Measurements from ENCODE around the gene GRAP2. TPM values are rescaled to one million over a fixed set of nuclear protein-coding genes. Genes with fewer than 3 reads are reported as not detected.

GRAP2 gene
- total and polyA plus RNA-seq, 2 donors (not counting 3 experiments of a cell fraction or from before 2014, with no cell fraction given): 0.04 TPM; not detected in 1

GRCh38 chr22:40009951-40010671 is 109.2 kb downstream of the GRAP2 start:
- Histone ChIP-seq H3K27ac (ENCODE audit: insufficient read depth, low read depth, low read length) (no peak overlapping the region), H3K9ac (replicated peaks; ENCODE audit: extremely low read depth, insufficient read depth, low read length) (no peak overlapping the region), H3K9me3 (replicated peaks; ENCODE audit: control insufficient read depth, insufficient read depth, low read length) (no peaks in the 10 kb centered on the region), H3K79me2 (ENCODE audit: control insufficient read depth, insufficient read depth, low read length) (no peaks in the 10 kb centered on the region), H3K27me3 (ENCODE audit: control insufficient read depth in 2 of 2, insufficient read depth in 2 of 2, low read length in 2 of 2) (peaks cover 14 to 15% of the 10 kb centered on the region in 2 experiments), H3K4me3 (replicated peaks in 1 of 3; ENCODE audit: insufficient read depth in 1 of 3, low read depth in 1 of 3, low read length in 3 of 3) (no peak overlapping the region), H2AFZ (ENCODE audit: low read depth, low read length) (no peak overlapping the region), H3K9me1 (replicated peaks; ENCODE audit: control insufficient read depth, extremely low read depth, insufficient read depth, low read length) (no peaks in the 10 kb centered on the region), H4K20me1 (replicated peaks; ENCODE audit: control insufficient read depth, extremely low read depth, insufficient read depth, low read length) (no peaks in the 10 kb centered on the region), H3K4me1 (ENCODE audit: control insufficient read depth, extremely low read depth, insufficient read depth, low read length) (no peaks in the 10 kb centered on the region), H3K36me3 (ENCODE audit: control insufficient read depth in 2 of 2, extremely low read depth in 1 of 2, insufficient read depth in 2 of 2, low read length in 2 of 2) (no peaks in the 10 kb centered on the region), H3K4me2 (ENCODE audit: insufficient read depth, low read length) (no peak overlapping the region)
- dilution Hi-C loops (cut with MboI; ENCODE audit: extremely low pct_ligation_motif_present, low sequenced_read_pairs): loop anchor here (25.0 kb wide), 1 partner anchor 448 kb away; the partner anchor contains the start of gene CACNA1I
- intact Hi-C loops (cut with micrococcal nuclease): no loop called here
- DNase-seq (ENCODE audit: low read depth, low spot score) (no peak), FAIRE-seq (no peak)
- ChIA-PET POLR2A (no interaction called here), CTCF (interaction anchor here (1.6 to 2.5 kb wide), 2 partner anchors 9 to 14 kb away, joined by 7 to 16 read pairs; no protein-coding TSS in a partner anchor)
- no TSS peak for BruUV-seq (replicated peaks)
- TF ChIP-seq MAX (IDR thresholded peaks at IDR 0.05; ENCODE audit: insufficient read depth, insufficient read length) (no peak), MYC (IDR thresholded peaks at IDR 0.05; ENCODE audit: low read depth, low read length) (no peak), POLR2AphosphoS5 (IDR thresholded peaks at IDR 0.05; ENCODE audit: insufficient read depth, low read depth, low read length) (no peak)

DNA sequence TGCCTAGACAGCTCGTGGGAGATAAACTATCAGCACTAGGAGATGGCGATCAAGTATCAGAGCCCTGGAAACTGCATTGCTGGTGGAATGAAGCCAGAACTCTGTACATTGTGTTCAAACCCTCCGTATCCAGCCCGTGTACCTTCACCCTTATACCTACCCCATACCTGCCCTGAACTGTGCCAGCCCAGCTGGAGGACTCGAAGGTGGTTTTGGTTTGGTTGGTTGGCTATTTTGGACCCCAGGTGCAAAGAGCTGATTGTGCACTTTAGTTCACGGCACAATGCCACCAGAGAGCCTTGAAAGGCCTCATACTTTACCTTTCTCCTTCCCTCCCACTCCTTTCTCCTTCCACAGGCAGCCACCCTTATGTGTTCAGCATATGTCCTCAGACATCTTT is 109.9 kb downstream of the GRAP2 start:
- Histone ChIP-seq H3K27ac (ENCODE audit: insufficient read depth, low read depth, low read length) (no peak overlapping the region), H3K9me1 (replicated peaks; ENCODE audit: control insufficient read depth, extremely low read depth, insufficient read depth, low read length) (no peaks in the 10 kb centered on the region), H4K20me1 (replicated peaks; ENCODE audit: control insufficient read depth, extremely low read depth, insufficient read depth, low read length) (no peaks in the 10 kb centered on the region), H3K9ac (replicated peaks; ENCODE audit: extremely low read depth, insufficient read depth, low read length) (no peak overlapping the region), H2AFZ (ENCODE audit: low read depth, low read length) (no peak overlapping the region), H3K79me2 (ENCODE audit: control insufficient read depth, insufficient read depth, low read length) (no peaks in the 10 kb centered on the region), H3K36me3 (ENCODE audit: control insufficient read depth in 2 of 2, extremely low read depth in 1 of 2, insufficient read depth in 2 of 2, low read length in 2 of 2) (no peaks in the 10 kb centered on the region), H3K4me3 (replicated peaks in 1 of 3; ENCODE audit: insufficient read depth in 1 of 3, low read depth in 1 of 3, low read length in 3 of 3) (no peak overlapping the region), H3K9me3 (replicated peaks; ENCODE audit: control insufficient read depth, insufficient read depth, low read length) (no peaks in the 10 kb centered on the region), H3K27me3 (ENCODE audit: control insufficient read depth in 2 of 2, insufficient read depth in 2 of 2, low read length in 2 of 2) (peaks cover 14 to 18% of the 10 kb centered on the region in 2 experiments), H3K4me1 (ENCODE audit: control insufficient read depth, extremely low read depth, insufficient read depth, low read length) (no peaks in the 10 kb centered on the region), H3K4me2 (ENCODE audit: insufficient read depth, low read length) (no peak overlapping the region)
- intact Hi-C loops (cut with micrococcal nuclease): no loop called here
- no peak for FAIRE-seq
- dilution Hi-C loops (cut with MboI; ENCODE audit: extremely low pct_ligation_motif_present, low sequenced_read_pairs): loop anchor here (25.0 kb wide), 1 partner anchor 448 kb away; the partner anchor contains the start of gene CACNA1I
- ChIA-PET POLR2A (no interaction called here), CTCF (interaction anchor here (1.6 to 2.5 kb wide), 2 partner anchors 10 to 14 kb away, joined by 7 to 16 read pairs; no protein-coding TSS in a partner anchor)
- DNase-seq (ENCODE audit: low read depth, low spot score): no peak
- TF ChIP-seq, protein P1, sequence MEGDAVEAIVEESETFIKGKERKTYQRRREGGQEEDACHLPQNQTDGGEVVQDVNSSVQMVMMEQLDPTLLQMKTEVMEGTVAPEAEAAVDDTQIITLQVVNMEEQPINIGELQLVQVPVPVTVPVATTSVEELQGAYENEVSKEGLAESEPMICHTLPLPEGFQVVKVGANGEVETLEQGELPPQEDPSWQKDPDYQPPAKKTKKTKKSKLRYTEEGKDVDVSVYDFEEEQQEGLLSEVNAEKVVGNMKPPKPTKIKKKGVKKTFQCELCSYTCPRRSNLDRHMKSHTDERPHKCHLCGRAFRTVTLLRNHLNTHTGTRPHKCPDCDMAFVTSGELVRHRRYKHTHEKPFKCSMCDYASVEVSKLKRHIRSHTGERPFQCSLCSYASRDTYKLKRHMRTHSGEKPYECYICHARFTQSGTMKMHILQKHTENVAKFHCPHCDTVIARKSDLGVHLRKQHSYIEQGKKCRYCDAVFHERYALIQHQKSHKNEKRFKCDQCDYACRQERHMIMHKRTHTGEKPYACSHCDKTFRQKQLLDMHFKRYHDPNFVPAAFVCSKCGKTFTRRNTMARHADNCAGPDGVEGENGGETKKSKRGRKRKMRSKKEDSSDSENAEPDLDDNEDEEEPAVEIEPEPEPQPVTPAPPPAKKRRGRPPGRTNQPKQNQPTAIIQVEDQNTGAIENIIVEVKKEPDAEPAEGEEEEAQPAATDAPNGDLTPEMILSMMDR (IDR thresholded peaks at IDR 0.05; ENCODE audit: extremely low read depth in 1 of 2, insufficient read depth in 1 of 2, low read depth in 1 of 2, low read length in 2 of 2): no peak
- TF ChIP-seq JUN (IDR thresholded peaks at IDR 0.05; ENCODE audit: borderline replicate concordance, insufficient read depth, insufficient read length, low read depth) (no peak), FOS (IDR thresholded peaks at IDR 0.05; ENCODE audit: borderline replicate concordance, insufficient read depth, low read length) (no peak)
- BruUV-seq (replicated peaks): no TSS peak

All from endothelial cell of umbilical vein (primary cell).